ENCODE measurements around the gene MTAP.

MTAP gene

GRCh38 chr9:21853414-21853813 lies 51.0 kb downstream of the MTAP start:
- no peak for DNase-seq (ENCODE audit: low spot score)

- DNase-seq (ENCODE audit: low spot score): no peak
These were observed 51.7 kb downstream of the MTAP start for GRCh38 chr9:21854119-21854518.

GRCh38 chr9:21854594-21854993 lies 52.2 kb downstream of the MTAP start:
- no peak for DNase-seq (ENCODE audit: low spot score)

- DNase-seq (ENCODE audit: low spot score): no peak
These were observed 54.1 kb downstream of the MTAP start for GRCh38 chr9:21856301-21857094.

- DNase-seq (ENCODE audit: low spot score): no peak
These were observed 60.4 kb downstream of the MTAP start for GRCh38 chr9:21862871-21863270.

- no peak for DNase-seq (ENCODE audit: low spot score)
These were observed 62.1 kb downstream of the MTAP start for GRCh38 chr9:21864505-21864904.

- no peak for DNase-seq (ENCODE audit: low spot score)
These were observed 63.9 kb downstream of the MTAP start for GRCh38 chr9:21866302-21866701.

- no peak for DNase-seq (ENCODE audit: low spot score)
These were observed 69.0 kb downstream of the MTAP start for GRCh38 chr9:21871256-21871975.

- DNase-seq (ENCODE audit: low spot score): no peak
These were observed 70.3 kb downstream of the MTAP start for GRCh38 chr9:21872696-21873095.

- DNase-seq (ENCODE audit: low spot score): no peak
These were observed 71.2 kb downstream of the MTAP start for GRCh38 chr9:21873540-21874221.

- no peak for DNase-seq (ENCODE audit: low spot score)
These were observed 73.5 kb downstream of the MTAP start for GRCh38 chr9:21875893-21876292.

- no peak for DNase-seq (ENCODE audit: low spot score)
These were observed 81.2 kb downstream of the MTAP start for GRCh38 chr9:21883642-21884041.

- no peak for DNase-seq (ENCODE audit: low spot score)
These were observed 87.2 kb downstream of the MTAP start for GRCh38 chr9:21889673-21890072.

- DNase-seq (ENCODE audit: low spot score): no peak
These were observed 88.3 kb downstream of the MTAP start for GRCh38 chr9:21890696-21891095.

- DNase-seq (ENCODE audit: low spot score): no peak
These were observed 99.1 kb downstream of the MTAP start for GRCh38 chr9:21901546-21901945.

GRCh38 chr9:21902136-21902535 lies 99.7 kb downstream of the MTAP start:
- no peak for DNase-seq (ENCODE audit: low spot score)

GRCh38 chr9:21903380-21903965 lies 101.0 kb downstream of the MTAP start:
- DNase-seq (ENCODE audit: low spot score): no peak

- no peak for DNase-seq (ENCODE audit: low spot score)
These were observed 101.9 kb downstream of the MTAP start for GRCh38 chr9:21904371-21904770.

GRCh38 chr9:21904776-21905175 lies 102.3 kb downstream of the MTAP start:
- DNase-seq (ENCODE audit: low spot score): no peak

- DNase-seq (ENCODE audit: low spot score): no peak
These were observed 103.8 kb downstream of the MTAP start for GRCh38 chr9:21906213-21906612.

GRCh38 chr9:21906881-21907280 lies 104.4 kb downstream of the MTAP start:
- no peak for DNase-seq (ENCODE audit: low spot score)

Measured in HuH-7 (cell line).